ENCODE measurements around the gene CISH.

Gene CISH

DNA sequence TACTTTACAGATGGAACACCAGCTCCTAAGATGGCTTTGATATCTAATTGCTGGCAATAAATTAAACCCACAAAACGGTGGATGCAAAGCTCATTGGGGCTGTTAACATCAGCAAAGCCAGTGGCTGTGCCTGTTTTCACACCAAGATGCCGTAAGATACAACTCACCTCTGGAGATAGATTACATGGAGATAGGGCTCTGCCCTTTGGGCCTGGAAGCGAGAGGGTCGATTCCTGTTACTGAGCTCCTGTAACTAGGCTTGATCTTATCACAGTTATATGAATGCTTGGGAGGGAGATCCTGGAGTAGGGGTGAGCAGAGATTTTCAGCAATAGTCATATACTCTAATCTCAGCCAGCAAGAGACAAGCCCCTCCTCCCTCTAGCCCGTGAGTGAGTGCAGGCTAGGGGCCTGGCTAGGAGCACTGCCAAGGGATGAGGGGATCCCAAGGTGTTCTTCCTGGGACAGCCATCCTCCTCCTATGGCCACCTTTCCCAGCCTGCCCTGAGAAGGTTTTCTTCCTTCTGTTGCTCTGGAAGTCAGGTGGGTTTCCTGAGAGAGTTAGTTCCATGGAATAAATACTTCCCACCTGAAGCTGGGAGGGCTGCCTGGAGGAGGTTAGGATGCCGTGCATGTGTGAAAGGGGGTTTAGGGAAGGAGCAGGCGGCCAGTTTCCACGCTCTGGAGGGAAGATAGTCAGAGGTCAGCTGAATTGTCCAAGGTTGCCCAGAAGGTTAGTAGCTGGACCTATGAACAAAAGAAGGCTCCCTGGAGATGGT lies 45.0 kb upstream of the CISH start:
- DNase-seq (ENCODE audit: extremely low spot score), result no peak
- TF ChIP-seq, protein P1, sequence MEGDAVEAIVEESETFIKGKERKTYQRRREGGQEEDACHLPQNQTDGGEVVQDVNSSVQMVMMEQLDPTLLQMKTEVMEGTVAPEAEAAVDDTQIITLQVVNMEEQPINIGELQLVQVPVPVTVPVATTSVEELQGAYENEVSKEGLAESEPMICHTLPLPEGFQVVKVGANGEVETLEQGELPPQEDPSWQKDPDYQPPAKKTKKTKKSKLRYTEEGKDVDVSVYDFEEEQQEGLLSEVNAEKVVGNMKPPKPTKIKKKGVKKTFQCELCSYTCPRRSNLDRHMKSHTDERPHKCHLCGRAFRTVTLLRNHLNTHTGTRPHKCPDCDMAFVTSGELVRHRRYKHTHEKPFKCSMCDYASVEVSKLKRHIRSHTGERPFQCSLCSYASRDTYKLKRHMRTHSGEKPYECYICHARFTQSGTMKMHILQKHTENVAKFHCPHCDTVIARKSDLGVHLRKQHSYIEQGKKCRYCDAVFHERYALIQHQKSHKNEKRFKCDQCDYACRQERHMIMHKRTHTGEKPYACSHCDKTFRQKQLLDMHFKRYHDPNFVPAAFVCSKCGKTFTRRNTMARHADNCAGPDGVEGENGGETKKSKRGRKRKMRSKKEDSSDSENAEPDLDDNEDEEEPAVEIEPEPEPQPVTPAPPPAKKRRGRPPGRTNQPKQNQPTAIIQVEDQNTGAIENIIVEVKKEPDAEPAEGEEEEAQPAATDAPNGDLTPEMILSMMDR (IDR thresholded peaks at IDR 0.05; ENCODE audit: control extremely low read depth, extremely low read depth, low read depth, missing control alignments), result no peak
- POLR2A ChIA-PET, result no interaction called here
- CTCF ChIA-PET, result interaction anchor here (0.8 to 1.5 kb wide), 3 partner anchors 38 to 315 kb away, joined by 3 to 9 read pairs (median 3); no protein-coding TSS in a partner anchor

DNA sequence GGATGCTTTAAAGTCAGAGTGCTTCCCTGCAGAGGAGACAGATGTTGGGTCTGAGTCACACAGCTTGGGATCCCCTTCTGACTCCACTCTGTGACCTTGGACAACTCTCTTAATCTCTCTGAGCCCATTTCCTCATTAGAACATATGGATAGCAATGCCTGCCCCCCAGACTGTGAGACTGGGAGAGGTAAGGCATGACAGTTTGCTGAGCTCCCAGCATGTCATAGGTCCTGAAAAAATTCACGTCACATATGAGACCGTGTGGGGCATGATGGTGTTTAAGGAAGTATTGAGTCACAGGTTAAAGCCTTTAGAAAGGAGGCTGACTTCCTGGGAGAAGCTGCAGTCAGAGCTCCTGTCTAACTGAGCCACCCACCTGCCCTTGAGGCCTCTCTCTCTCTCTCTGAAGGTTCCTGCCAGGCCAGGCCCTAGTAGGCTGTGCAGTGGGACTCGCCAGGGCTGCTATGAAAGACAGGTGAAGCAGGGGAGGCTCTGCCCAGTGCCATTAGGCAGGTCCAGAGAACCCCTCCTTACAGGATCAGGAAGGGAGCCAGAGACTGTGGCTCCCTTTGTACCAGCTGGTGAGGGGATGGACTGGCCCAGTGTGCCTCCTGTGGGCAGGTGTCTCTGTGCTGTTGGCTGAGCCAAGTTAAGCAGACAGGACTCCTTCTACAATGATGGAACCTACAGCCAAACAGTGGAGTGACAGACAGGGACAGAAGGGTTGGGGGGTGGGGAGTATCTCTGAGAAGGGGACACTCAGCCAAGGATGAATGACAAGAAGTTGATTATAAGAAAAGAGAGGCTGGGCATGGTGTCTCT lies 43.6 kb upstream of the CISH start:
- TF ChIP-seq, protein P1 (IDR thresholded peaks at IDR 0.05; ENCODE audit: control extremely low read depth, extremely low read depth, low read depth, missing control alignments), result no peak
- ChIA-PET CTCF (interaction anchor here (1.1 to 10.8 kb wide), 5 partner anchors 12 to 84 kb away, joined by 3 to 240 read pairs (median 29); partner anchors contain the start of genes CISH, HEMK1 and MAPKAPK3), POLR2A (no interaction called here)
- DNase-seq (ENCODE audit: extremely low spot score), result no peak

DNA sequence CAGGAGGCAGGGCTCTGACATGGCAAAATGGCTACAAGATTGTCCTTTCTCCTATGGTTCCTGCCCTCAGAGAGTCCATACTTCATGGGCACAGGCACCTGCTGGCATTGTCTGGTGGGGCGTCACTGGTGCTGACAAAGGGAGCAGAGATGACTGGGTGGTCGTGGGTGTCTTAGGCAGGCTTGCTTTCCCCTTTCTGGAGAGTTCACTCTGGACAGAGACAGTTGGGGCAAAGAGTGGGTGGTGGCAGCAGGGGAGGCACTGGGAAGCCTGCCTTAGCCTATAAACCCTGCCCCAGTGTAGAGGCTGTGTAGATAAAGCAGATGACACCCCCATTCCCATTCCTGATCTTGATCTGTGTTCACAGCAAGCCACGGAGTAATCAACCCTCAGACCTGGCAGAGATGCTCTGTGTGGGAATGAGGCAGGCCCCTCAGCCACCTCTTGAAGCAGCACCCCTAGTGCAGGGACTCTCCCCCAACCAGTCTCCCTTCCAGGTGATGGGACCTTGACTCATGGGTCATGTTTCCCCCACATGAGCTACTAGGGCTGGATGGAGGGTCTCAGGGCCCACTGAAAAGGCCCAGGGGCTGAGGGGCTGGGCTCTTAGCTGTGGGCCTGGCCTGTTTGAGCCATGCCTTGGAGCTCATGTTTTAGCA lies 42.5 kb upstream of the CISH start:
- no peak for DNase-seq (ENCODE audit: extremely low spot score)
- TF ChIP-seq, protein P1 (IDR thresholded peaks at IDR 0.05; ENCODE audit: control extremely low read depth, extremely low read depth, low read depth, missing control alignments), result no peak
- ChIA-PET POLR2A (no interaction called here), CTCF (interaction anchor here (1.0 to 10.8 kb wide), 10 partner anchors 8 to 83 kb away, joined by 3 to 240 read pairs (median 6); partner anchors contain the start of genes CISH, HEMK1 and MAPKAPK3)

DNA sequence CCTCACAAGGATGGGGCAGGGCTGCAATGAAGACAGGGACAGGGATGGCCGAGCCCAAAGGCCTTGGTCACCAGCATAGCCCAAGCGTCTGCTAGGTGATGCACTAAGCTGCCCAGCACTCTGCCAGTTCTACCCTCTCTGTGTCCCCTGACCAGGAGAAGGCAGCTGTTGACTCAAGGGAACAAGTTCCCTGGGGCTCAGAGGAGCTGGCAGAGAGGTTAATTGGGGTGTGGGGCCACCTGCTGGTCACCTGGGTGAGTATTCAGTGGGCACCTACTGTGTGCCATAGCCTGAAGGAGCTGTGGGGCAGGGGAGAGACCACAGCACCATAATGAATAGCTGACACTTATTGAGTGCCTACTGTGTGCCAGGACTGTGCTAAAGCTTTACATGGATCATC lies 41.1 kb upstream of the CISH start:
- ChIA-PET POLR2A (no interaction called here), CTCF (interaction anchor here (0.8 to 10.8 kb wide), 24 partner anchors 8 to 720 kb away, joined by 3 to 240 read pairs (median 4); partner anchors contain the start of genes C3orf18, CISH, HEMK1 and MAPKAPK3)
- TF ChIP-seq, protein P1 (IDR thresholded peaks at IDR 0.05; ENCODE audit: control extremely low read depth, extremely low read depth, low read depth, missing control alignments), result peak; percentile 64
- peak; percentile 66 for DNase-seq (ENCODE audit: extremely low spot score)

DNA sequence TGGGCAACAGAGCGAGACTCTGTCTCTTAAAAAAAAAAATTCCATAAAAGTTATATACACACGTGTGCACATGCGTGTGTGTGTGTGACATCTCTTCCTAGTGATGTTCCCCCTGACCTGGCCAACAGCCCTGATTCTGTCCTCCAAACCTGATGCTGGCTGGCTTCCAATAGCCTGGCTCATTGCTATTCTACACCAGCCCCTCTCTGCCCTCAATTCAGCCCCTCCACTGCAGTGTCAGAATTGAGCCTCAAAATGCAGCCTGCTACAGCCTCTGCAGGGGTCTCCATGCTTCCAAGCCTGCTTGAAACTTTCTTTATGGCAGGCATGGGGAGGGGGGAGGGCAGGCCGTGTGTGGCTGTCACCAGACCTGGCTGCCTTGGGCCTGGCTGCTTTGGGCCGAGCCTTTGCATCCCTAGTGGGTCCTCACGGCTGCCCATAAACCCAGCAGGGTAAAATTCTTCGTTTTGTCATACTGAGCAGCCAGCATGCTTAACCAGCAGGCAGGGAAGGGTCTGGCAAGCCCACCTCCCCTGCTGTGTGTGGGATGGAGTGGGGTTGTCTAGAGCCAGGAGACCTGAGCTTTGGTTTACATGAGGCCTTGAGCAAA lies 40.5 kb upstream of the CISH start:
- TF ChIP-seq, protein P1 (IDR thresholded peaks at IDR 0.05; ENCODE audit: control extremely low read depth, extremely low read depth, low read depth, missing control alignments), result no peak
- no peak for DNase-seq (ENCODE audit: extremely low spot score)
- CTCF ChIA-PET, result interaction anchor here (1.1 to 10.8 kb wide), 15 partner anchors 7 to 720 kb away, joined by 3 to 240 read pairs (median 5); partner anchors contain the start of genes CISH, HEMK1 and MAPKAPK3
- POLR2A ChIA-PET, result no interaction called here

All from GM10248 (cell line).